Hepatocyte (in vitro differentiated cells): ENCODE measurements around the gene ZSCAN2. TPM values are rescaled to one million over a fixed set of nuclear protein-coding genes. Genes with fewer than 3 reads are reported as not detected.

ENCODE experiments used
- DNase-seq: peaks from one replicate; pipeline ENCODE4 v3.0.0-alpha.2; 2016; ENCODE audit warnings: low spot score
- H2AFZ ChIP-seq: fragments of 200-600 bp; sonication (generic); 2 replicates; pipeline ENCODE4 v1.6.0; 2016; ENCODE audit warnings: antibody characterized with exemption, mild to moderate bottlenecking
- H3K27ac ChIP-seq: fragments of 200-600 bp; sonication (generic); 2 replicates; pipeline ENCODE4 v1.5.1; 2016; ENCODE audit warnings: mild to moderate bottlenecking
- H3K27me3 ChIP-seq: fragments of 200-600 bp; sonication (generic); 2 replicates; pipeline ENCODE4 v1.6.1; 2016
- H3K36me3 ChIP-seq: fragments of 200-600 bp; sonication (generic); replicated peaks from 2 replicates; pipeline ENCODE4 v1.5.1; 2016; ENCODE audit warnings: low read depth; ENCODE audit not compliant: insufficient read depth
- H3K4me1 ChIP-seq: fragments of 200-600 bp; sonication (generic); 2 replicates; pipeline ENCODE4 v1.5.1; 2016; ENCODE audit warnings: mild to moderate bottlenecking, moderate library complexity; ENCODE audit not compliant: insufficient read depth
- H3K4me2 ChIP-seq: fragments of 200-600 bp; sonication (generic); 2 replicates; pipeline ENCODE4 v1.6.0; 2016
- H3K4me3 ChIP-seq: fragments of 200-600 bp; sonication (generic); 2 replicates; pipeline ENCODE4 v1.5.1; 2016; ENCODE audit warnings: mild to moderate bottlenecking
- H3K79me2 ChIP-seq: fragments of 200-600 bp; sonication (generic); 2 replicates; pipeline ENCODE4 v1.6.0; 2017; ENCODE audit warnings: mild to moderate bottlenecking
- H3K9me2 ChIP-seq: fragments of 200-600 bp; sonication (generic); replicated peaks from 2 replicates; pipeline ENCODE4 v1.6.0; 2017; ENCODE audit warnings: mild to moderate bottlenecking; ENCODE audit not compliant: insufficient read depth
- H3K9me3 ChIP-seq: fragments of 200-600 bp; sonication (generic); 2 replicates; pipeline ENCODE4 v1.5.1; 2016; ENCODE audit warnings: low read depth, mild to moderate bottlenecking
- H4K20me1 ChIP-seq: fragments of 200-600 bp; sonication (generic); 2 replicates; pipeline ENCODE4 v1.6.0; 2016; ENCODE audit warnings: mild to moderate bottlenecking; ENCODE audit not compliant: insufficient read depth, poor library complexity, severe bottlenecking
- EZH2 ChIP-seq: fragments of 200-600 bp; sonication (generic); IDR thresholded peaks from 2 replicates; pipeline ENCODE4 v1.6.1; 2016; ENCODE audit warnings: antibody characterized with exemption, mild to moderate bottlenecking, borderline replicate concordance
- EZH2phosphoT487 ChIP-seq: fragments of 200-600 bp; sonication (generic); IDR thresholded peaks from one replicate; pipeline ENCODE4 v1.6.1; 2018; ENCODE audit warnings: antibody characterized with exemption, mild to moderate bottlenecking, low read depth, moderate library complexity; ENCODE audit not compliant: unreplicated experiment, severe bottlenecking
- WGBS: methylation state at CpG from one replicate; pipeline ENCODE4 v1.1.6; 2016; ENCODE audit warnings: low lambda C conversion rate; ENCODE audit errors: missing lambda C conversion rate; 5-methylcytosine and 5-hydroxymethylcytosine counted together
- polyA plus RNA-seq: library from polyadenylated mRNA; unstranded; fragments of >200 nt; fragmentation: Nextera tagmentation; extraction: Ambion mirVana; gene quantifications from 2 replicates; pipeline ENCODE4 v1.2.1, GENCODE V29; 2016
- total RNA-seq: library from RNA; depleted of rRNA; stranded (reverse); fragments of >200 nt; gene quantifications from 2 replicates; pipeline ENCODE4 v1.2.3, GENCODE V29; 2014
- TF ChIP-seq, protein P1 (sequence below): fragments of 200-600 bp; sonication (generic); IDR thresholded peaks from 2 replicates; pipeline ENCODE4 v1.5.1; 2016; ENCODE audit warnings: antibody characterized with exemption, mild to moderate bottlenecking; ENCODE audit not compliant: poor library complexity

Gene ZSCAN2
- total and polyA plus RNA-seq, 2 experiments from 2014 or later = 11.2 to 21.8 TPM

DNA sequence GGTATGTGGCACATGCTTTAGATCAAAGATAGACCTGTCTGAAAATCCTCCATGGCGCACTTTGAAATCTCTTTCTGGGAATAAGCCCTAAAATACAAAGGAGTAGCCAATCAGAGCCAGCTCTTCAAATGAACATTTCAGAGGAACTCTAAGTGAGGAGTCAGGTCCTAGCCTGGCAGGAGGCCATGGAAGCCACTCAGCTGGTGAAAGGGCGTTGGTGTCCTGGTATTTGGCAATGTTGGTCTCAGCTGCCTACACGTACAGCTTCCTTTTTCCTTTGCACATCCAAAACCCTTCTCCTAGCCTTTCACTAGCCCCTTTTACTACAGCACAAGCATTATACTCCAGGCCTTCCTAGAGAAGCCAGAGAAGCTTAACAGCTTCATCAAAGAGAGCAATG is 47.7 kb downstream of the ZSCAN2 start:
- Histone ChIP-seq H3K9me2 (no peaks in the 10 kb centered on the region), H3K4me2 (no peak overlapping the region), H3K4me1 (peaks cover 24% of the 10 kb centered on the region), H3K4me3 (no peak overlapping the region), H4K20me1 (no peaks in the 10 kb centered on the region), H3K27ac (no peak overlapping the region), H3K9me3 (no peaks in the 10 kb centered on the region), H3K79me2 (peaks cover 26% of the 10 kb centered on the region), H3K36me3 (no peaks in the 10 kb centered on the region), H3K27me3 (no peaks in the 10 kb centered on the region), H2AFZ (no peak overlapping the region)
- TF ChIP-seq, protein P1, sequence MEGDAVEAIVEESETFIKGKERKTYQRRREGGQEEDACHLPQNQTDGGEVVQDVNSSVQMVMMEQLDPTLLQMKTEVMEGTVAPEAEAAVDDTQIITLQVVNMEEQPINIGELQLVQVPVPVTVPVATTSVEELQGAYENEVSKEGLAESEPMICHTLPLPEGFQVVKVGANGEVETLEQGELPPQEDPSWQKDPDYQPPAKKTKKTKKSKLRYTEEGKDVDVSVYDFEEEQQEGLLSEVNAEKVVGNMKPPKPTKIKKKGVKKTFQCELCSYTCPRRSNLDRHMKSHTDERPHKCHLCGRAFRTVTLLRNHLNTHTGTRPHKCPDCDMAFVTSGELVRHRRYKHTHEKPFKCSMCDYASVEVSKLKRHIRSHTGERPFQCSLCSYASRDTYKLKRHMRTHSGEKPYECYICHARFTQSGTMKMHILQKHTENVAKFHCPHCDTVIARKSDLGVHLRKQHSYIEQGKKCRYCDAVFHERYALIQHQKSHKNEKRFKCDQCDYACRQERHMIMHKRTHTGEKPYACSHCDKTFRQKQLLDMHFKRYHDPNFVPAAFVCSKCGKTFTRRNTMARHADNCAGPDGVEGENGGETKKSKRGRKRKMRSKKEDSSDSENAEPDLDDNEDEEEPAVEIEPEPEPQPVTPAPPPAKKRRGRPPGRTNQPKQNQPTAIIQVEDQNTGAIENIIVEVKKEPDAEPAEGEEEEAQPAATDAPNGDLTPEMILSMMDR = no peak
- no peak for TF ChIP-seq EZH2phosphoT487
- TF ChIP-seq EZH2 = no peak
- 93% methylated on average over 3 of the region's 3 CpGs for WGBS
- no peak for DNase-seq

DNA sequence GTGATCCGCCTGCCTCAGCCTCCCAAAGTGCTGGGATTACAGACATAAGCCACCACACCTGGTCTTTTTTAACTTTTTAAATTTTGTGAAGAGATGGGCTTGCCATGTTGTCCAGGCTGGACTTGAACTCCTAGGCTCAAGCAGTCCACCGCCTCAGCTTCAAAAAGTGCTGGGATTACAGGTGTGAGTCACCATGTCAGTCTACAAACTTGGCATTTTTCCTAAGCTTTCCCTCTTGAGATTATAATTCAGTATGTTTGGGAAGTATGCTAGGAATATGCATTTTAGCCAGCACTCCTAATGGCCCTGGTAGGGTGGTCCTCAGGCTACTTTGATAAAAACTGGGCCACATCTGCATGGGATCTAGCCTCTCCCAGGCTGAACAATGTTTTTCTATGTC is 48.9 kb downstream of the ZSCAN2 start:
- Histone ChIP-seq H4K20me1 (no peaks in the 10 kb centered on the region), H3K36me3 (no peaks in the 10 kb centered on the region), H3K79me2 (peaks cover 29% of the 10 kb centered on the region), H3K27ac (no peak overlapping the region), H3K27me3 (no peaks in the 10 kb centered on the region), H3K9me3 (no peaks in the 10 kb centered on the region), H3K4me1 (peaks cover 26% of the 10 kb centered on the region), H2AFZ (no peak overlapping the region), H3K4me3 (no peak overlapping the region), H3K4me2 (no peak overlapping the region), H3K9me2 (no peaks in the 10 kb centered on the region)
- no peak for DNase-seq
- 86% methylated on average over 2 of the region's 2 CpGs for WGBS
- no peak for TF ChIP-seq EZH2phosphoT487
- TF ChIP-seq EZH2 = no peak
- TF ChIP-seq, protein P1 = no peak

DNA sequence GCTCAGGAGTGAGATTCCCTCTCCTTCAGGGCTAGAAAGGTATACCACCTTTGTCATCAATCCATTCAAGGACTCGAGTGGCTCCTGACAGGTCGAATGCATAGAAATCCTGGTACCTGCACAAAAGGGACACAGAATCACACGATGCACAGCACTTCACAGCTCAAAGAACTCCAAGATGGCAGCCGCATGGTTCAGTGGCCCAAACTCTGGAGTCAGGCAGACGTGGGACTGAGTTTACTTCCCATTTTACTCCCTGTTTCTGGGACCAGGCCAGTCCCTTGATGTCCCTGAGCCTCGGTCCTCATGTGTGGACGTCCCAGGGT is 52.7 kb downstream of the ZSCAN2 start:
- no peak for DNase-seq
- H3K27me3 ChIP-seq = no peaks in the 10 kb centered on the region
- H3K4me1 ChIP-seq = peaks cover 26% of the 10 kb centered on the region
- peak overlapping the region; percentile 89 for H3K27ac ChIP-seq
- no peaks in the 10 kb centered on the region for H3K9me3 ChIP-seq
- H3K9me2 ChIP-seq = no peaks in the 10 kb centered on the region
- peak overlapping the region; percentile 33 for H2AFZ ChIP-seq
- no peak for TF ChIP-seq EZH2phosphoT487
- TF ChIP-seq EZH2 = no peak
- TF ChIP-seq, protein P1 = no peak
- peak overlapping the region; percentile 80 for H3K4me2 ChIP-seq
- peaks cover 29% of the 10 kb centered on the region for H3K79me2 ChIP-seq
- H3K36me3 ChIP-seq = no peaks in the 10 kb centered on the region
- no peaks in the 10 kb centered on the region for H4K20me1 ChIP-seq
- peak overlapping the region; percentile 46 for H3K4me3 ChIP-seq
- WGBS = 33% methylated on average over 7 of the region's 7 CpGs

DNA sequence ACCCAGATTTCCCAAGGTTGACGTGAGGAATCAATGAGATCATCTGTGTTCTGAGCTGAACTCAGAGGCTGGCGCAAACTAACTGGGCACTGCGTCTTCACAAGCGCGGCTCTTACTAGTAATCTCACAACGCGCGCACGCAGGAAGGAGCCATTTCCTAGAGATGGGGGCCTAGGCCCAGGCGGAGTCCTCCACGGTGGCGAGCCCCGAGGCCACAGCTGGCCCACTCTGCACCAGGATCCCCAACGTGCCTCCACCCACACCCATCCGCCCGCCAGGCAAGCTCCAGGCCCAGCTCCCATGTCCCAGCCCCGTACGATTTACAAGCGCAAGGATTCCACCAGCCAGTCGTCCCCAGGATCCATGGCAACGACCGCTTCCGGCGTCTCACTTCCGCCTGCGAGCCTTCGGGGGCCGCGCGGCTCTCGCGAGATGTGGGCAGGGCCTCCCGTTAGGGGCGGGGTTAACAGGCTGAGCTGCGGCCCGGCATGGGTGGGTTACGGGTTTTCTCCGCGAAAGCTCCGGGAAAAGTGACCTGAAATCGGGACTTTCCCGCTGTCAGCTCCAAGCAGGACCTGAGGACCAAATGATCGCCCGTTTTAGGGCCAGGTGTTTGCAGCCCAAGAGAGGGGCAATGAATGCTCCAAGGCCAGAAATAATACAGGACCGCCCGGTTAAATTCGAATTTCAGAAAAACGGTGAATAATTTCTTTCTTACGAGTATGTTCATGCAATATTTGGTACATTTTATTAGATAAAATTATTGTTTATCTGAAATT is 53.3 kb downstream of the ZSCAN2 start, which contains the start of gene WDR73:
WDR73 (minus strand) TSS at position 374 of the 779 bp plus-strand sequence; CDS start at position 365, 9 bp downstream.
- Histone ChIP-seq H3K79me2 (peaks cover 29% of the 10 kb centered on the region), H3K27ac (peak within 1 kb of the TSS; percentile 89), H3K9me2 (no peaks in the 10 kb centered on the region), H3K27me3 (no peaks in the 10 kb centered on the region), H3K4me1 (peaks cover 26% of the 10 kb centered on the region), H2AFZ (peak within 1 kb of the TSS; percentile 78), H4K20me1 (no peaks in the 10 kb centered on the region), H3K9me3 (no peaks in the 10 kb centered on the region), H3K4me2 (peak within 1 kb of the TSS; percentile 80), H3K4me3 (peak within 1 kb of the TSS; percentile 51), H3K36me3 (no peaks in the 10 kb centered on the region)
- peak; percentile 98 for DNase-seq
- 2% methylated on average over 48 of the region's 49 CpGs for WGBS
- TF ChIP-seq EZH2 = no peak
- TF ChIP-seq EZH2phosphoT487 = no peak
- TF ChIP-seq, protein P1 = no peak
